Fibroblast of lung (primary cell): ENCODE results near the gene C19orf81.

Experiments
- CTCF ChIP-seq, 2 donors: IDR thresholded peaks in 1 of 2; conservative IDR thresholded peaks in 1 of 2; 1 replicate in 1 of 2; 2 replicates in 1 of 2; pipeline ENCODE4 v1.5.1; 2011 to 2012; ENCODE audit warnings: low read length in 2 of 2, control low read depth in 1 of 2, inconsistent platforms in 1 of 2, low read depth in 1 of 2, mild to moderate bottlenecking in 1 of 2
- EZH2 ChIP-seq: IDR thresholded peaks from 2 replicates; pipeline ENCODE4 v1.5.1; 2012; ENCODE audit warnings: low read length, control low read depth, mild to moderate bottlenecking; ENCODE audit errors: missing control alignments

- no peak for TF ChIP-seq CTCF (conservative IDR thresholded peaks at IDR 0.05 in 1 of 2, IDR thresholded peaks at IDR 0.05 in 1 of 2; ENCODE audit: low read depth in 1 of 2, low read length in 2 of 2)
- TF ChIP-seq EZH2, result no peak
Observed at GRCh38 chr19:50697414-50698124, 48.3 kb downstream of the C19orf81 start.
